Activated naive CD8-positive, alpha-beta T cell (primary cell): ENCODE data around the gene ATP11A.
A peak's percentile ranks its signal among the peaks of the same experiment; 100 is the strongest.
"Not testable (repeated sequence)": the region's sequence is repeated elsewhere in the genome, so short reads cannot be mapped to it uniquely, and the experiment has no call there.

Experiments used
- H3K27ac Mint-ChIP-seq: one replicate; pipeline ENCODE4 v1.8.0; 2021; ENCODE audit warnings: mixed read lengths
- H3K27me3 Mint-ChIP-seq: one replicate; pipeline ENCODE4 v1.8.0; 2021; ENCODE audit warnings: mixed read lengths
- H3K36me3 Mint-ChIP-seq: one replicate; pipeline ENCODE4 v1.8.0; 2021; ENCODE audit warnings: mixed read lengths
- H3K4me1 Mint-ChIP-seq: one replicate; pipeline ENCODE4 v1.8.0; 2021; ENCODE audit warnings: low read depth, mixed read lengths
- H3K4me3 Mint-ChIP-seq: one replicate; pipeline ENCODE4 v1.8.0; 2021; ENCODE audit warnings: mild to moderate bottlenecking, mixed read lengths
- H3K9me3 Mint-ChIP-seq: one replicate; pipeline ENCODE4 v1.8.0; 2021; ENCODE audit warnings: low read depth, mixed read lengths

The ATP11A gene

GRCh38 chr13:112680741-112681360 lies 9.0 kb upstream of the ATP11A start:
- H3K27me3 Mint-ChIP-seq, result no peaks in the 10 kb centered on the region
- H3K9me3 Mint-ChIP-seq, result no peaks in the 10 kb centered on the region
- H3K4me1 Mint-ChIP-seq, result no peaks in the 10 kb centered on the region
- no peak overlapping the region for H3K27ac Mint-ChIP-seq
- H3K36me3 Mint-ChIP-seq, result no peaks in the 10 kb centered on the region
- H3K4me3 Mint-ChIP-seq, result no peak overlapping the region

- H3K27me3 Mint-ChIP-seq, result no peaks in the 10 kb centered on the region
- peaks cover 6% of the 10 kb centered on the region for H3K4me1 Mint-ChIP-seq
- no peaks in the 10 kb centered on the region for H3K36me3 Mint-ChIP-seq
- H3K27ac Mint-ChIP-seq, result no peak overlapping the region
- H3K9me3 Mint-ChIP-seq, result no peaks in the 10 kb centered on the region
- H3K4me3 Mint-ChIP-seq, result no peak overlapping the region
Observed at GRCh38 chr13:112683581-112683980, 6.3 kb upstream of the ATP11A start.

- Mint-ChIP-seq H3K27me3 (no peaks in the 10 kb centered on the region), H3K36me3 (no peaks in the 10 kb centered on the region), H3K9me3 (no peaks in the 10 kb centered on the region), H3K27ac (no peak overlapping the region), H3K4me1 (peaks cover 12% of the 10 kb centered on the region), H3K4me3 (no peak overlapping the region)
Observed at GRCh38 chr13:112684071-112684845, 5.6 kb upstream of the ATP11A start.

- H3K4me1 Mint-ChIP-seq, result peaks cover 12% of the 10 kb centered on the region
- H3K27me3 Mint-ChIP-seq, H3K27ac Mint-ChIP-seq, H3K4me3 Mint-ChIP-seq, H3K36me3 Mint-ChIP-seq, H3K9me3 Mint-ChIP-seq: not testable (repeated sequence)
Observed at GRCh38 chr13:112685189-112685805, 4.5 kb upstream of the ATP11A start.

GRCh38 chr13:112685896-112686295 lies 3.9 kb upstream of the ATP11A start:
- Mint-ChIP-seq H3K9me3 (no peaks in the 10 kb centered on the region), H3K4me3 (no peak overlapping the region), H3K4me1 (peaks cover 15% of the 10 kb centered on the region), H3K36me3 (no peaks in the 10 kb centered on the region), H3K27me3 (no peaks in the 10 kb centered on the region), H3K27ac (no peak overlapping the region)

- no peaks in the 10 kb centered on the region for H3K36me3 Mint-ChIP-seq
- H3K9me3 Mint-ChIP-seq, result no peaks in the 10 kb centered on the region
- H3K27me3 Mint-ChIP-seq, result no peaks in the 10 kb centered on the region
- H3K4me3 Mint-ChIP-seq, result no peak overlapping the region
- H3K4me1 Mint-ChIP-seq, result peaks cover 16% of the 10 kb centered on the region
- H3K27ac Mint-ChIP-seq, result no peak overlapping the region
Observed at GRCh38 chr13:112686364-112686763, 3.5 kb upstream of the ATP11A start.

- Mint-ChIP-seq H3K27me3 (no peaks in the 10 kb centered on the region), H3K4me3 (no peak overlapping the region), H3K4me1 (peaks cover 22% of the 10 kb centered on the region), H3K9me3 (no peaks in the 10 kb centered on the region), H3K36me3 (no peaks in the 10 kb centered on the region), H3K27ac (no peak overlapping the region)
Observed at GRCh38 chr13:112686987-112687386, 2.9 kb upstream of the ATP11A start.

- H3K27me3 Mint-ChIP-seq, result no peaks in the 10 kb centered on the region
- peak overlapping the region; percentile 89 for H3K4me3 Mint-ChIP-seq
- peak overlapping the region; percentile 91 for H3K27ac Mint-ChIP-seq
- H3K4me1 Mint-ChIP-seq, result peaks cover 32% of the 10 kb centered on the region
- no peaks in the 10 kb centered on the region for H3K9me3 Mint-ChIP-seq
- no peaks in the 10 kb centered on the region for H3K36me3 Mint-ChIP-seq
Observed at GRCh38 chr13:112687836-112688559, 1.8 kb upstream of the ATP11A start.

GRCh38 chr13:112688560-112689302 lies 1.1 kb upstream of the ATP11A start:
- Mint-ChIP-seq H3K4me3 (peak overlapping the region; percentile 89), H3K27me3 (no peaks in the 10 kb centered on the region), H3K9me3 (no peaks in the 10 kb centered on the region), H3K36me3 (no peaks in the 10 kb centered on the region), H3K27ac (peak overlapping the region; percentile 91), H3K4me1 (peaks cover 37% of the 10 kb centered on the region)

GRCh38 chr13:112690283-112690929 lies 568 bp downstream of the ATP11A start:
- H3K9me3 Mint-ChIP-seq, result no peaks in the 10 kb centered on the region
- no peaks in the 10 kb centered on the region for H3K27me3 Mint-ChIP-seq
- peak overlapping the region; percentile 89 for H3K4me3 Mint-ChIP-seq
- peak overlapping the region; percentile 28 for H3K27ac Mint-ChIP-seq
- peaks cover 45% of the 10 kb centered on the region for H3K4me1 Mint-ChIP-seq
- no peaks in the 10 kb centered on the region for H3K36me3 Mint-ChIP-seq

- H3K9me3 Mint-ChIP-seq, result no peaks in the 10 kb centered on the region
- H3K27me3 Mint-ChIP-seq, result no peaks in the 10 kb centered on the region
- H3K36me3 Mint-ChIP-seq, result no peaks in the 10 kb centered on the region
Observed at GRCh38 chr13:112692104-112692503, 2.3 kb downstream of the ATP11A start.

GRCh38 chr13:112692586-112692985 lies 2.7 kb downstream of the ATP11A start:
- H3K27ac Mint-ChIP-seq, result no peak overlapping the region
- no peaks in the 10 kb centered on the region for H3K9me3 Mint-ChIP-seq
- peaks cover 45% of the 10 kb centered on the region for H3K4me1 Mint-ChIP-seq
- H3K27me3 Mint-ChIP-seq, result no peaks in the 10 kb centered on the region
- H3K4me3 Mint-ChIP-seq, result peak overlapping the region; percentile 89
- H3K36me3 Mint-ChIP-seq, result no peaks in the 10 kb centered on the region

More at GRCh38 chr13:112692104-112692503, 2.3 kb downstream of the ATP11A start:
- Mint-ChIP-seq H3K4me1 (peaks cover 45% of the 10 kb centered on the region), H3K27ac (no peak overlapping the region), H3K4me3 (peak overlapping the region; percentile 89)

- Mint-ChIP-seq H3K9me3 (no peaks in the 10 kb centered on the region), H3K4me1 (peaks cover 37% of the 10 kb centered on the region), H3K27ac (no peak overlapping the region), H3K36me3 (no peaks in the 10 kb centered on the region), H3K4me3 (no peak overlapping the region), H3K27me3 (no peaks in the 10 kb centered on the region)
Observed at GRCh38 chr13:112693831-112694497, 4.1 kb downstream of the ATP11A start.

- Mint-ChIP-seq H3K36me3 (no peaks in the 10 kb centered on the region), H3K27ac (no peak overlapping the region), H3K4me1 (peaks cover 39% of the 10 kb centered on the region), H3K27me3 (no peaks in the 10 kb centered on the region), H3K9me3 (no peaks in the 10 kb centered on the region), H3K4me3 (no peak overlapping the region)
Observed at GRCh38 chr13:112695121-112695520, 5.3 kb downstream of the ATP11A start.
